ENCODE measurements around the gene RCL1. TPM values are rescaled to one million over a fixed set of nuclear protein-coding genes. Genes with fewer than 3 reads are reported as not detected.

Gene RCL1
- total RNA-seq, 1 donor, result 10.4 TPM

DNA sequence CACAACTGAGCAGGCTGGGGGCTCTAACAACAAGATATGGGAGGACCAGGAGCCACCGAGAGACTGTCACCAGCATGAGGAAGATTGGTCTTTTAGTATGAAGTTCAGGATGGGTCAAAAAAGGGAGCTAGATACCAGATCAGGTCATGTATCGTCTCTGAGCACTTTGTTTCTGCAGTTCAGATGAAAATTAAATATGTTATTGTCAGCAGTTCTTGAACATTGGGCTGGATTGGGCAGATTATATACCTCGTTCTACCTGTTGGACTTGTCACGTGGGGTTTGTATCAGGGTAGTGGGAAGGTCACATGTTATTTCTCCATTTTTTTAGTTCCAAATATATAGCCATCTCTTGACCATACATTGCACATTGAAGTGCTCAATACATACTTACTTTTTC lies 47.3 kb downstream of the RCL1 start:
- no peak overlapping the region for H3K4me3 ChIP-seq (ENCODE audit: low read depth, low read length)
- no peak for DNase-seq (ENCODE audit: low read depth)
- TF ChIP-seq, protein P1, sequence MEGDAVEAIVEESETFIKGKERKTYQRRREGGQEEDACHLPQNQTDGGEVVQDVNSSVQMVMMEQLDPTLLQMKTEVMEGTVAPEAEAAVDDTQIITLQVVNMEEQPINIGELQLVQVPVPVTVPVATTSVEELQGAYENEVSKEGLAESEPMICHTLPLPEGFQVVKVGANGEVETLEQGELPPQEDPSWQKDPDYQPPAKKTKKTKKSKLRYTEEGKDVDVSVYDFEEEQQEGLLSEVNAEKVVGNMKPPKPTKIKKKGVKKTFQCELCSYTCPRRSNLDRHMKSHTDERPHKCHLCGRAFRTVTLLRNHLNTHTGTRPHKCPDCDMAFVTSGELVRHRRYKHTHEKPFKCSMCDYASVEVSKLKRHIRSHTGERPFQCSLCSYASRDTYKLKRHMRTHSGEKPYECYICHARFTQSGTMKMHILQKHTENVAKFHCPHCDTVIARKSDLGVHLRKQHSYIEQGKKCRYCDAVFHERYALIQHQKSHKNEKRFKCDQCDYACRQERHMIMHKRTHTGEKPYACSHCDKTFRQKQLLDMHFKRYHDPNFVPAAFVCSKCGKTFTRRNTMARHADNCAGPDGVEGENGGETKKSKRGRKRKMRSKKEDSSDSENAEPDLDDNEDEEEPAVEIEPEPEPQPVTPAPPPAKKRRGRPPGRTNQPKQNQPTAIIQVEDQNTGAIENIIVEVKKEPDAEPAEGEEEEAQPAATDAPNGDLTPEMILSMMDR (IDR thresholded peaks at IDR 0.05; ENCODE audit: insufficient read depth, low read depth, low read length), result no peak

DNA sequence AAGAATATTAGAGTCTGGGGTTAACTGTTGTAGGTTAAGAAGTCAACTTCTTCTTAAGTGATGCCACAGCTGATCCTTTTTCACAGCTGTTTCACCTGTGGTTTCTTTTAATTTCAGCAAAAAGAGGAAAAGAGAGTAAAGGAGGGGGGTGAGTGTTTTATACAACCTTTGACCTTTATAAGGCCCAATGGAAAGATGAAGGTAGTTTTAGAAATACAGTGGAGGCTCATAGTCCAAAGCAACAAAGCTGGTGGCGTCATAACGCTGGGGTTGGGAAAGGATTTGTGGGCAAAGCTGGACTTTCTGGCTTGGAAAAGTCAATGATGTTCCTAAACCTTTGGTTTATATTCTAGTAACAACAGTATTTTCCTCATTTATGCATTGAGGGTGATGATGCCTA lies 49.5 kb downstream of the RCL1 start:
- no peak overlapping the region for H3K4me3 ChIP-seq (ENCODE audit: low read depth, low read length)
- no peak for DNase-seq (ENCODE audit: low read depth)
- TF ChIP-seq, protein P1 (IDR thresholded peaks at IDR 0.05; ENCODE audit: insufficient read depth, low read depth, low read length), result no peak

GRCh38 chr9:4842734-4843133 lies 50.0 kb downstream of the RCL1 start:
- TF ChIP-seq, protein P1 (IDR thresholded peaks at IDR 0.05; ENCODE audit: insufficient read depth, low read depth, low read length), result no peak
- DNase-seq (ENCODE audit: low read depth), result no peak
- H3K4me3 ChIP-seq (ENCODE audit: low read depth, low read length), result no peak overlapping the region

DNA sequence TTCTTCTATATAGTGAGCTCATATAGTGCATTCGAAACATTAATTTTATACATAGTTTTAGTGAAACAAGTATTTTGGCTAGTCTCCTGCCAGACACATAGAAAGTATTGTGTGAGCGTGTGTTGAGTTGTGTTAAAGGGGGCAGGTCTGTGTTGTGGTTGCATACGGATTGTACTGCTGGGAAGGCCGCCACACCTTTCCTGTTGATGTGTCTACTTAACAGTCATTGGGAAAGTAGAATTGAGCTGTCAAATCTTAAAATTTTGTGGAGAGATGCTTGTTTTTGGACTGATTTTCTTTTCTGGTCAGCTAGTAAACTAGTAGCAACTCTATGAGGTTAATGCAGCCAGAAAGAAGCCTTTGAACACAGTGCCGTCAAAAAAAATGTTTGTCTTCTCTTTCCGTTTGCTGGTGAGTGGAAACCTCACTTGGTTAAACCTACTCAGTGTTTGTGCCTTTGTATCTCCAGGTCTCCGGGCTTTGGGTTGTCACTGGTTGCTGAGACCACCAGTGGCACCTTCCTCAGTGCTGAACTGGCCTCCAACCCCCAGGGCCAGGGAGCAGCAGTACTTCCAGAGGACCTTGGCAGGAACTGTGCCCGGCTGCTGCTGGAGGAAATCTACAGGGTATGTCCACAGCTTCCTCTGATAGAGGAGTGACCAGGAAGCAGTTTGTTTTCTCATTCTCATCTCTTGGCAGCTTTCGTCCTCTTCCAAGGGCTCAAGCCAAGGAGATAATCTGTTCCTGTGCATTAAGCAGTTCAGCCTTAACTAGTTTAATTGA lies 51.5 kb downstream of the RCL1 start:
- TF ChIP-seq, protein P1 (IDR thresholded peaks at IDR 0.05; ENCODE audit: insufficient read depth, low read depth, low read length), result no peak
- DNase-seq (ENCODE audit: low read depth), result no peak
- H3K4me3 ChIP-seq (ENCODE audit: low read depth, low read length), result no peak overlapping the region

DNA sequence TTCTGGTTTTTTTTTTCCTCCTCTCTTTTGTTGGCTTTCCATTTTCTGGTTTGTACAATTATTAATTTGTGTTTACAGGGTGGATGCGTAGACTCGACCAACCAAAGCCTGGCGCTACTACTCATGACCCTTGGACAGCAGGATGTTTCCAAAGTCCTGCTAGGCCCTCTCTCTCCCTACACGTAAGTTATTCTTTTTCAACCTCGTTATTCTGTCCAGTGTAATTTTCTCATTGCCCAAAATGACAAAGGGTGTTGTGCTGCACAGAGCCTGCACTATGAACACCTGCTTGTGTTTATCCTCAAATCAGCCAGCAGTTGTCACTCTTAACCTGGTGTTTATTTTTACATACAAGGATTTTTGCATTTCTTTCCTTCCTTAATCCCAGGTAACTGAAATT lies 56.6 kb downstream of the RCL1 start:
- TF ChIP-seq, protein P1 (IDR thresholded peaks at IDR 0.05; ENCODE audit: insufficient read depth, low read depth, low read length), result no peak
- no peak for DNase-seq (ENCODE audit: low read depth)
- no peak overlapping the region for H3K4me3 ChIP-seq (ENCODE audit: low read depth, low read length)

- no peak overlapping the region for H3K4me3 ChIP-seq (ENCODE audit: low read depth, low read length)
- TF ChIP-seq, protein P1 (IDR thresholded peaks at IDR 0.05; ENCODE audit: insufficient read depth, low read depth, low read length), result no peak
- no peak for DNase-seq (ENCODE audit: low read depth)
Observed at GRCh38 chr9:4850603-4851310, 58.0 kb downstream of the RCL1 start.

Data from fibroblast of villous mesenchyme (primary cell).